GM12878 (cell line): ENCODE measurements around the gene ARVCF. TPM values are rescaled to one million over a fixed set of nuclear protein-coding genes. Genes with fewer than 3 reads are reported as not detected.

Experiments used
- ATAC-seq: fragments of 200-7000 bp; cut with Tn5 transposase; 3 replicates; pipeline ENCODE4 v1.9.1; 2020; ENCODE audit warnings: mild to moderate bottlenecking, moderate library complexity
- BruUV-seq: library from RNA; stranded (reverse); fragments of 400-500 nt; replicated peaks from 2 replicates; lab custom pipeline; 2021; lab: Mats Ljungman, UMichigan
- CTCF ChIA-PET: fragments of 300-600 bp; sonication (Branson Sonifier 250); formaldehyde crosslinking; extraction: SDS; loops from one replicate; lab custom pipeline; 2021; ENCODE audit warnings: inconsistent platforms; lab: Yijun Ruan, JAX
- POLR2A ChIA-PET: fragments of 350-600 bp; formaldehyde crosslinking; extraction: SDS; loops from one replicate; lab custom pipeline; 2021; ENCODE audit warnings: inconsistent platforms; lab: Charles Lee
- RAD21 ChIA-PET: fragments of 300-600 bp; sonication (Branson Sonifier 250); formaldehyde crosslinking; loops from one replicate; lab custom pipeline; 2023; ENCODE audit warnings: antibody characterized with exemption; ENCODE audit not compliant: unreplicated experiment; lab: Charles Lee
- SMC1A ChIA-PET: fragments of 300-600 bp; sonication (Branson Sonifier 250); formaldehyde crosslinking; loops from one replicate; lab custom pipeline; 2023; ENCODE audit not compliant: unreplicated experiment, uncharacterized antibody; lab: Charles Lee
- DNase-seq: peaks from one replicate; pipeline ENCODE4 v3.0.0-alpha.2; 2011; ENCODE audit warnings: low read depth, low spot score
- FAIRE-seq: peaks from 3 replicates; lab custom pipeline; 2011; peaks lifted over from hg19 to GRCh38; lab: Jason Lieb, UNC
- H2AFZ ChIP-seq: 2 replicates; pipeline ENCODE4 v1.6.0; 2011; ENCODE audit warnings: low read depth, low read length, control low read depth; ENCODE audit not compliant: control insufficient read depth
- H3K27ac ChIP-seq: 2 replicates; pipeline ENCODE4 v1.5.1; 2011; ENCODE audit warnings: control low read depth; ENCODE audit not compliant: control insufficient read depth, insufficient read depth
- H3K27me3 ChIP-seq, 2 experiments: replicated peaks in 1 of 2; 2 replicates each; pipeline versions ENCODE4 v1.6.0 to v1.6.1; 2011; ENCODE audit warnings: low read length in 1 of 2; ENCODE audit not compliant: control insufficient read depth in 2 of 2, insufficient read depth in 2 of 2
- H3K36me3 ChIP-seq, 2 experiments: 2 replicates each; pipeline ENCODE4 v1.5.1; 2011; ENCODE audit warnings: low read length in 1 of 2; ENCODE audit not compliant: control insufficient read depth in 2 of 2, insufficient read depth in 2 of 2
- H3K4me1 ChIP-seq: 2 replicates; pipeline ENCODE4 v1.6.1; 2011; ENCODE audit warnings: mild to moderate bottlenecking, low read length, moderate library complexity, mixed read lengths; ENCODE audit not compliant: control insufficient read depth, insufficient read depth
- H3K4me2 ChIP-seq: 2 replicates; pipeline ENCODE4 v1.6.0; 2011; ENCODE audit warnings: control low read depth; ENCODE audit not compliant: control insufficient read depth, insufficient read depth
- H3K4me3 ChIP-seq: fragments of 200-600 bp; sonication (generic); 2 replicates; pipeline ENCODE4 v1.5.1; 2016
- H3K79me2 ChIP-seq: 2 replicates; pipeline ENCODE4 v1.6.0; 2011; ENCODE audit warnings: low read length; ENCODE audit not compliant: control insufficient read depth, insufficient read depth
- H3K9ac ChIP-seq: 2 replicates; pipeline ENCODE4 v1.8.0; 2011; ENCODE audit warnings: low read length, control low read depth, mixed read lengths; ENCODE audit not compliant: control insufficient read depth, insufficient read depth
- H3K9me3 ChIP-seq: replicated peaks from 3 replicates; pipeline ENCODE4 v1.5.1; 2011; ENCODE audit warnings: mild to moderate bottlenecking, low read length; ENCODE audit not compliant: control insufficient read depth, insufficient read depth
- H4K20me1 ChIP-seq: 2 replicates; pipeline ENCODE4 v1.6.0; 2011; ENCODE audit not compliant: control insufficient read depth, insufficient read depth
- ATF7 ChIP-seq: fragments of 450-650 bp; IDR thresholded peaks from 2 replicates; pipeline ENCODE4 v1.6.1; 2016; ENCODE audit warnings: low read depth, mild to moderate bottlenecking
- CBX3 ChIP-seq: fragments of 200-600 bp; sonication (generic); IDR thresholded peaks from 2 replicates; pipeline ENCODE4 v1.6.1; 2016; ENCODE audit warnings: low read depth, borderline replicate concordance
- CBX5 ChIP-seq: sonication (generic); IDR thresholded peaks from 2 replicates; pipeline ENCODE4 v1.6.1; 2016; ENCODE audit warnings: low read depth, moderate library complexity, mild to moderate bottlenecking, inconsistent platforms
- HDGF ChIP-seq: fragments of 450-650 bp; IDR thresholded peaks from 2 replicates; pipeline ENCODE4 v1.6.1; 2016; ENCODE audit warnings: antibody characterized with exemption
- IKZF1 ChIP-seq: fragments of 450-650 bp; conservative IDR thresholded peaks from 2 replicates; pipeline ENCODE4 v1.6.1; 2017; ENCODE audit warnings: antibody characterized with exemption, mild to moderate bottlenecking
- NKRF ChIP-seq: fragments of 450-650 bp; conservative IDR thresholded peaks from 2 replicates; pipeline ENCODE4 v1.6.1; 2017; ENCODE audit warnings: mild to moderate bottlenecking, moderate library complexity
- NR2F1 ChIP-seq: fragments of 450-650 bp; conservative IDR thresholded peaks from 2 replicates; pipeline ENCODE4 v1.6.1; 2017; ENCODE audit warnings: mild to moderate bottlenecking
- PML ChIP-seq: IDR thresholded peaks from 2 replicates; pipeline ENCODE4 v1.6.1; 2012; ENCODE audit warnings: low read length, inconsistent platforms
- RAD51 ChIP-seq: fragments of 450-650 bp; IDR thresholded peaks from 2 replicates; pipeline ENCODE4 v1.6.1; 2016; ENCODE audit warnings: moderate library complexity, mild to moderate bottlenecking, inconsistent platforms
- SMAD5 ChIP-seq: IDR thresholded peaks from 2 replicates; pipeline ENCODE4 v1.6.1; 2016; ENCODE audit warnings: antibody characterized with exemption, low read depth
- ZNF24 ChIP-seq: fragments of 450-650 bp; IDR thresholded peaks from 2 replicates; pipeline ENCODE4 v1.6.1; 2017; ENCODE audit warnings: antibody characterized with exemption, mild to moderate bottlenecking
- ZNF592 ChIP-seq: fragments of 450-650 bp; IDR thresholded peaks from 2 replicates; pipeline ENCODE4 v1.6.1; 2017; ENCODE audit warnings: mild to moderate bottlenecking, moderate library complexity
- whole genome bisulfite sequencing: methylation state at CpG from one replicate; pipeline ENCODE4 v1.1.6; 2016; ENCODE audit warnings: low lambda C conversion rate; ENCODE audit not compliant: insufficient replicate concordance, insufficient coverage; ENCODE audit errors: missing lambda C conversion rate; 5-methylcytosine and 5-hydroxymethylcytosine counted together
- in situ Hi-C: fragments of 300-500 bp; cut with MboI; formaldehyde crosslinking; loops from 9 replicates; pipeline ENCODE4 v1.14.3; 2018; ENCODE audit warnings: mixed read lengths
- intact Hi-C: fragments of 100-400 bp; cut with micrococcal nuclease; formaldehyde crosslinking; loops from one replicate; pipeline ENCODE4 v1.14.2; 2022; ENCODE audit not compliant: unreplicated experiment
- polyA plus RNA-seq, 11 experiments: library from polyadenylated mRNA; depleted of rRNA in 4 of 11; unstranded in 6 of 11; stranded (reverse) in 5 of 11; fragments of >200 nt; fragmentation: Nextera tagmentation in 4 of 11; fragmentation: Illumina TruSeq in 1 of 11; extraction: Ambion mirVana in 4 of 11; extraction: Trizol in 1 of 11; gene quantifications; 1 replicate in 1 of 11; 2 replicates in 10 of 11; pipeline versions ENCODE4 v1.2.1 to v1.2.3, GENCODE V29; 2011 to 2016; ENCODE audit warnings: inconsistent platforms in 2 of 11, missing spikeins in 2 of 11, low read depth in 1 of 11
- total RNA-seq, 4 experiments: library from RNA; depleted of rRNA in 3 of 4; stranded (reverse); fragments of >200 nt in 3 of 4; fragmentation: Illumina TruSeq in 1 of 4; extraction: Trizol in 1 of 4; gene quantifications; 2 replicates each; pipeline versions ENCODE4 v1.2.1 to v1.2.3, GENCODE V29; 2013 to 2021
- TF ChIP-seq, protein P1 (sequence below): fragments of 450-650 bp; IDR thresholded peaks from 2 replicates; pipeline ENCODE4 v1.6.1; 2017; ENCODE audit warnings: borderline replicate concordance

ARVCF gene
- total and polyA plus RNA-seq, 10 of the 15 experiments (the other 5 are each of a cell fraction or from before 2014, with no cell fraction given): 0.13 to 1.9 (median 1.0) TPM; not detected in 2

- BruUV-seq: no TSS peak
- Histone ChIP-seq H3K4me2 (peak overlapping the region; percentile 97), H3K9ac (peak overlapping the region; percentile 100), H3K9me3 (no peaks in the 10 kb centered on the region), H4K20me1 (no peaks in the 10 kb centered on the region), H3K79me2 (peaks cover 39% of the 10 kb centered on the region), H3K4me1 (peaks cover 15% of the 10 kb centered on the region; the same call in 1 of the 2 replicates), H3K27me3 (no peaks in the 10 kb centered on the region), H3K36me3 (no peaks in the 10 kb centered on the region), H3K4me3 (peak overlapping the region; percentile 94), H3K27ac (peak overlapping the region; percentile 91), H2AFZ (peak overlapping the region; percentile 78)
- DNase-seq (no peak), FAIRE-seq (peak; percentile 44), ATAC-seq (peak; percentile 64)
- in situ Hi-C loops: no loop called here
- 3% methylated on average over 8 of the region's 8 CpGs for WGBS
- ChIA-PET CTCF (interaction anchor here (0.5 to 2.0 kb wide), 6 partner anchors 14 to 212 kb away, joined by 3 to 8 read pairs (median 4); no protein-coding TSS in a partner anchor), POLR2A (interaction anchor here (1.0 to 1.3 kb wide), 2 partner anchors 87 to 175 kb away, joined by 4 to 5 read pairs; partner anchors contain the start of gene TRMT2A), RAD21 (interaction anchor here (1.2 to 2.2 kb wide), 4 partner anchors 25 to 212 kb away, joined by 3 to 7 read pairs (median 4); no protein-coding TSS in a partner anchor), SMC1A (interaction anchor here (1.6 kb wide), 1 partner anchor 11 kb away, joined by 3 read pairs; no protein-coding TSS in a partner anchor)
- intact Hi-C loops: loop anchor here (5.0 kb wide), 1 partner anchor 85 kb away; no protein-coding TSS in a partner anchor
- TF ChIP-seq CBX5 (no peak), SMAD5 (0 out of 2 replicates have a peak, but pooled peaks have one; percentile 41), ATF7 (no peak), CBX3 (no peak), IKZF1 (peak; percentile 48; the same call in 1 of the 2 replicates), ZNF24 (no peak), NKRF (0 out of 2 replicates have a peak, but pooled peaks have one; percentile 14), PML (0 out of 2 replicates have a peak, but pooled peaks have one; percentile 16), NR2F1 (no peak), HDGF (no peak), ZNF592 (no peak), RAD51 (peak; percentile 25; the same call in 1 of the 2 replicates)
- TF ChIP-seq, protein P1, sequence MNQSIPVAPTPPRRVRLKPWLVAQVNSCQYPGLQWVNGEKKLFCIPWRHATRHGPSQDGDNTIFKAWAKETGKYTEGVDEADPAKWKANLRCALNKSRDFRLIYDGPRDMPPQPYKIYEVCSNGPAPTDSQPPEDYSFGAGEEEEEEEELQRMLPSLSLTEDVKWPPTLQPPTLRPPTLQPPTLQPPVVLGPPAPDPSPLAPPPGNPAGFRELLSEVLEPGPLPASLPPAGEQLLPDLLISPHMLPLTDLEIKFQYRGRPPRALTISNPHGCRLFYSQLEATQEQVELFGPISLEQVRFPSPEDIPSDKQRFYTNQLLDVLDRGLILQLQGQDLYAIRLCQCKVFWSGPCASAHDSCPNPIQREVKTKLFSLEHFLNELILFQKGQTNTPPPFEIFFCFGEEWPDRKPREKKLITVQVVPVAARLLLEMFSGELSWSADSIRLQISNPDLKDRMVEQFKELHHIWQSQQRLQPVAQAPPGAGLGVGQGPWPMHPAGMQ: no peak
These were observed 74.2 kb downstream of the ARVCF start for GRCh38 chr22:19942157-19943081.
